HL-60/S4 treated with phorbol 12-myristate 13-acetate at 8.2 ng/mL for 4 days and 3 days (cell line): ENCODE measurements around the gene CXCL11.
"Not testable (repeated sequence)": the region's sequence is repeated elsewhere in the genome, so short reads cannot be mapped to it uniquely, and the experiment has no call there.

Experiments used
- in situ Hi-C: fragments of 300-500 bp; cut with MboI; formaldehyde crosslinking; loops from 2 replicates; pipeline ENCODE4 v1.15.0; 2022; ENCODE audit warnings: low sequenced_read_pairs

The CXCL11 gene

DNA sequence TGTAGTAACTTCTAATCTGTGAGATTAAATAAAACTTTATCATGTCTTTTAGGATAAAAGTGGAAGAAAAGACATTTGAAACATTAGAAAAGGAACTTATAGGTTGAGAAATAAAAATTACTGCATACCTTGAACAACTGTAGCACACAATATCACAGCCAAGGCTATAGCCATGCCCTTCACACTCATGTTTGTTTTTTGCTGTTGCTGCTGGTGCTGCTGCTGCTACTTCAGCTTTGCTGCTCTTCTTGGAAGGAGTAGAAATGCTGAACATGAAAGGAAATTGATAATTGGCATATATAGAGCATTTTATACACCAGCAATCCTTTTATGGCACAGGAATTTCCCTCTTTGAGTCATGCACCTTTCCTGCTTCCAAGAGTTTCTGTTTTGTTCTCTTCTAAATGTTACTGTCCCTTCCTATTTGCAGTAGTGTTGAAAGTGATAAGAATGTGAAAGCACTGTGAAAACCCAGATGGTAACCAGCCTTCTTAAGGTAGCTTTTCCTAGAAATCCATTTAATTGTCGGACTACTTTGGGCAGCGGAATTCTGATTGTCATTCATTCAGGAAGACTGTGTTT is at the start of gene CXCL11:
Gene CXCL11, minus strand, starts transcription at position 272 of the 582 bp plus-strand sequence. Its CDS starts 83 bp downstream, at position 189.
- in situ Hi-C loops = no loop called here

DNA sequence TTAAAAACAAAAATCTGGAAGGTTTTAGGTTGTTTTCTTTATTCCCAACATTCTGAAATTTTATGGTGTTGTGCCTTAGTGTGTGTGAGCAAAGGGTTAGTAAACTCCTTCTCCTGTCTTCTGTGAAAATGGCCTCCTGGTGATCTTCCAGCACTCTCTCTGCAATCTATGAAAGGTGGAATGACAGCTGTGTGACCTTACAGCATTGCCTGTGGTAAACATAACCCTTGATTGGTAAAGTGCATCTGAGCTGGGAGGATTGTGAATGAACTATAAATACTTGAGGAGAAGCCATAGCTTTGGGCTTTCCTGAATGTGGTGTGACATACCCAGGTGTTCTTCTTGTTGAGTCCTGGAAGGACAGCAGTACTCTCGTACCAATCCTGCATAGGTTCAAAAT is 48.7 kb upstream of the CXCL11 start:
- in situ Hi-C loops = no loop called here

DNA sequence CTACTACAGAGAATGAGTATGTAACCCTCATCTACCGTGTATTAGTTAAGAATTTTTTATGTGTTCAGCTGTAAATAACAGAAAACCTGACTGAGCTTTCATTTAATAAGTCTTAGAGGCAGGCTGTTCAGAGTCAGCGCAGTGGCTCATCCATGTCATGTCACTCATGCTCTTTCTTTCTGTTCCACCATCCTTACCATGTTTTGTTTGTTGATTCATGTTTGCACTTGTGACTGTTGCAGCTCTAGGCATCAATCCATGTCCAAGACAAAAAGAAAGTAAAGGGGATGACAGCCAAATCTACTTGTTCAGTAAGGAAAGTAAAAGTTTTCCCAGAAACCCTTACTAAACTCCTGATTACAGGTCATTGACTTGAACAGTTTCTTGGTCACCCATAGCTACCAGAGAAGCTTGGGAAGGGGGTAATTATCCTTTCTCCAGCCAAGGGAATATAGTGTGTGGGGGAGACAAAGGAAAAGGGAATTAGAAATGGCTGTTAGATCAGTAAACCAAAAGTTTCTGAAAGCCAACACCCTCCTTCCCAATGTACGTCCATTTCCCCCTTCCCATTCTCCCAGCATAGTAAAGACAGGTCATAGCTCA is 47.6 kb upstream of the CXCL11 start:
- in situ Hi-C loops = no loop called here

DNA sequence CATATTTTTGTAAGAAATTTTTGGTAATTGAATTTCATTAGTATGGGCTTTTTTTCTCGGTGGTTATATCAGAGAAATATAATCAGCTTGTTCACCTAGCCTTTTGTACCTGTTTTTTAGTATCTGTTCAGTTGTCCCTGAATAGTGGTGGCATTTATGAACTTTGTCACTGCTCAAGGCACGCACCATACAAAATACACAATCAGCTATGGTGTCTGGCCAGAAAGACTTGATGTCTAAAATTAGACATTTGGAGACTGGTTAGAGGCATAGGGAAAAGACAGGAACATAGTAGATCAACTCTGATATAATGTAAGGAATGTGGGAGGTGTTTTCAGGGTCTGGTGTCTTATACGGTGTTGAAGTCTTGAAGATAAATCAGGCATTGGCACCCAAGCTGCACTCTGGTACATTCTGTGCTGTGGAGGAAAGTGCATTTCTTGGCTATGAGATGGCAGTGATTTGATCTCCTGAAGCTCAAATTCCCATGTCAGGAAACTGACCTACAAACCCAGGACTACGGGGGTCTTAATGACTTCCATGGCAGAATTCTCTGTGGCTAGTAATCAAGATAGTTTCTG is 42.3 kb upstream of the CXCL11 start:
- in situ Hi-C loops = no loop called here

DNA sequence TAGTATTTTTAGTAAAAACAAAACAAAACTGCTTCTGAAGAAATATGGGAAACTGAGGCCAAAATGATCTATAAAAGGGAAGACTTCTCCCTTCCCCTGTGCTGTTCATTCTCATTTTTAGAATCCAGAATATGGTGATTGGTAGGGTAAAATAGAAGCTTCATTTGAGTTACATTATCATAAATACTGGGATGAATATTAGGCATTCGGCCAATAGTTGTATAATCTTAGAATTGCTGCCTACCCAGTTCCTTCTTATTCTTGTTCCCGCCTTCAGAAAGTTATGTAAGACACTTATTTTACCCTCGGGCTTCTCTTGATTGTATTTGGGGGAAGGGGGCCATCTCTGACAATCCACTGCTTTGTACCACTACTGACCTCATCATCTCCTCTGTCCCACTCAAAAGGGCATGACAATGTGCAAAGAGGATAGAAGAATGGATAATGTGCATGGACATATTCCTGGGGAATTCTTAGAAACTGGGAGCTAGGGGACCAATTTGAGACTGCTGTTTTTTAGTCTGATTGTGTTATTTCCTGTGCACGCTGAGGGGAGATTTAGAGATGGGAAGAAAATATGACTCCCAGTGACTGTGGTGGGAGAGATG is 39.2 kb upstream of the CXCL11 start:
- in situ Hi-C loops = no loop called here

DNA sequence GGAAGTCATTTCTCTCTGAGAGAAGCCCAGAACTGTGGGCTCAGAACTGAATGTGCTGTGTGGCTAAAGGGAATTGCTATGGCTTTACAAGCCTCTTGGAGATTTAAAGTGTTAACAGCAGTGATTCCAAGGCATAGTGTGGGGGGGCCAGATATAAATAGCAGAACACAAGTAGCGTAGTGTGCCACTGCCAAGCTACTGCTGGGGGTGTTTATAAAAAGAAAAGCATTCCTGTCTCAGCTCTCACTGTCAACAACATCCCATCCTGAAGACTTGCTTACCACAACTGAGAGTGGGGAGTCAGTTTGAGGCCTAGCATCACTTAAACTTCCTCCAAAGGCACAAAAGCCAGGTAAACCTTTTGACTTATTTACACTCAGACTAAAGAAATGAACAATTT is 38.6 kb upstream of the CXCL11 start, which contains the start of gene ART3:
Gene ART3, plus strand, starts transcription at position 242 of the 400 bp plus-strand sequence. CDS start 1,181 bp downstream, outside the sequence.
- in situ Hi-C loops = no loop called here

DNA sequence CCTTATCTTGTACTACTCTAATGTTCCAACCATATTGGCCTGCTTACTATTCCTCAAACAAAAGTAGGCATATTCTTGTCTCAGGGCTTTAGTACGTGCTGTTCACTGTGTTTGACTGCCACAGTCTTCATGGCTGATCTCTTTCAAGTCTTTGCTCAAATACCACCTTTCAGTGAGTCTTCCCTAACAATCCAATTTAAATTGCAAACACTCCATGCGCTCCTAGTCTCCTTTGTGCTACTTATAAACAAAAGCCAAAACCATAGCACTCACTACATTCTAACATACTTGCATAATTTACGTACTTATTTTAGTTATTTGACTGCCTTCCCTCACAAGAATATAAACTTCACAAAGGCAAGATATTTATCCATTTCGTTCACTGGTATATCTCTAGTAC is 36.9 kb upstream of the CXCL11 start:
- in situ Hi-C loops = no loop called here

DNA sequence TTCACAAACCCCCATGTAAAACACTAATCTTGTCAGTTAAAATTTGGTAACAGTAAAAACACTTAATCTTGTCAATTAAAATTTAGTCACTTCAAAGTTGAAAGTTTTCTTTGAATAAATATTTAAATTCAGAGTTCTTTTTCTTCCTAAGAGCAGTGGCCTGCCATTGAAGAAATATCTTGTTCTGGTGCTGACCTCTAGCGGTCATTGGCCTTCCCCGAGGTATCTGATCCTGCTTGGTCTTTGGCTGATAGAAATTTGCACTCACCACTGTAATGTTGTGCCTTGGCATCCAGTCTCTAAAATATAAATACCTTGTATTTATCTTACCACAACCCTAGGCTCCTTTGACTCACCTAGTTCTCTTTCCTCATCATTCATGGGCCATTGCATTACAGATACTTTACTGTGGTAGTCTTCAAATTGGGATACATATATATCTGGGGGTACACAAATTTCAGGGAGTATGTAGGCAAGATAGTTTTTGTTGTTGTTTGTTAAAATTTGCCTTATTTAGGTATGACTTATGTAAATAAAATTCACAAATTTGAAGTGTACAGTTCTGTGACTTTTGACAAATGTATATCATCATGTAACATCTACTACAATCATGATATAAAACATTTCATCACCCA is 31.9 kb upstream of the CXCL11 start:
- in situ Hi-C loops = no loop called here

DNA sequence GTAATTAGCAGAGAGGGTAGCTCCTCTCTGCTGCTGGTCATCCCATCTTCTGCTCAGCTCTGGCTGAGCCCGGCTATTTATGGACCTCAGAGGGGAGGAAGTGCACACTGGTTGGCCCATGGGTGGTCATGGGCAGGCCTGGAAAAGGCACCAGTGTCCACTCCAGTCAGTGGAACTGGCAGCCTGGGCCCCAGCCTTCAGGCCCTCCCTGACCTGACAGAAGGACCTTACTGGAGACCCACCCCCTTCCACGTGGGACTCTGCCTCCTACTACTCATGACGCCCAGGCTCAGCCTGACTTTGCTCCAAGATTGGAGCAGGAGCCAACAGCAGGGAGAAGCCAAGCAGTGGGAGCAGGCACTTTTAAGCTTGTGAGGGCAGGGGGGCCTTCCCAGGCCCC is 30.7 kb upstream of the CXCL11 start:
- in situ Hi-C loops = no loop called here

DNA sequence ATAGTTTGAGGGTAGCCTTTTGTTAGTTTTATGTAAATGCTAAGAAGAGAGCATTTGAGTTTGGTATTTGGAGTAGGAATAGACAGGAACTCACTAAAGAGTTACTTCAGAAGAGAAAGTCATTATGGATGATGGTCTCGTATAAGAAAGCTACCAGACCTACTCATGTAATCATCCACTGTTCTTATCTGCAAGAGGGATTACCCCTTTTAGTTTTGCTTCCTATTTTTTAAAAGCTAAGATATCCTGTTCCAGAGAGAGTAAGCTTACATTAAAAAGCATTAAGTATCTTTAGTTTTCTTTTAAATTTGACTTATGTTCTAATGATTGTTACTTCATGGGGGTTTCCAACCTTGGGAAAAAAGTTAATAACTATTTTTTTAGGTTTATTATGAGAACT is 26.1 kb upstream of the CXCL11 start:
- in situ Hi-C loops = no loop called here

DNA sequence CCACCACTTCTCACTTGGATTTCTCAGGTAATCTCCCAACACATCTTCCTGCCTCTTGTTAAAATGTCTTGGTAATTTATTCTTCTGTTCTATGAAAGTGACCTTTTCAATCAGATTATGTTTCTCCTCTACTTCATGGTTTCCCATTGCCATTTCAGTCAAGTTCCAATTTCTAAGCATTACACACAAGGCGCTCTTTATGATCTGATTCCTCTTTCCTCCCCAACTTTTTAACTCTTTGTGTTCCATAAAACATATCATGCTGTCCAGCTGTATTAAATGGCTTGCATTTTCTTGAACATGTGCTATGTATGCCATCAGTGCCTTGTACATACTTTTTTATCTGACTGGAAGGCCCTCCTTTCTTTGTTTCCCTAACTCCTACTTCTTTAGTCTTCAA is 25.6 kb upstream of the CXCL11 start:
- in situ Hi-C loops = no loop called here

DNA sequence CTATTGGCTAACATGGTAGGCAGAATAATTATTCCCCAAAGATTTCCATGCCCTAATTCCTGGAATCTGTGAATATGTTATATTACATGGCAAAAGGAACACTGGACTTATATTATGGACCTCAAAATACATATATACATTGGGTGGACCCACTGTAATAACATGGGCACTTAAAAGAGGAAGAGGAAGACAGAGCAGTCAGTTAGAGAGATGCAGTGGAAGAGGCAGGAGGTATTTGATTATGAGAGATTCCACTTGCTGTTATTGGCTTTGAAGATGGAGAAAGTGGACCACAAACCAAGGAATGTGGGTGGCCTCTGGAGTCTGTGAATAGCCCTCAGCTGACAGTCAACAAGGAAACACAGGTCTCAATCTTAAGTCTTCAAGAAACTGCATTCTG is 24.6 kb upstream of the CXCL11 start:
- in situ Hi-C loops = no loop called here

DNA sequence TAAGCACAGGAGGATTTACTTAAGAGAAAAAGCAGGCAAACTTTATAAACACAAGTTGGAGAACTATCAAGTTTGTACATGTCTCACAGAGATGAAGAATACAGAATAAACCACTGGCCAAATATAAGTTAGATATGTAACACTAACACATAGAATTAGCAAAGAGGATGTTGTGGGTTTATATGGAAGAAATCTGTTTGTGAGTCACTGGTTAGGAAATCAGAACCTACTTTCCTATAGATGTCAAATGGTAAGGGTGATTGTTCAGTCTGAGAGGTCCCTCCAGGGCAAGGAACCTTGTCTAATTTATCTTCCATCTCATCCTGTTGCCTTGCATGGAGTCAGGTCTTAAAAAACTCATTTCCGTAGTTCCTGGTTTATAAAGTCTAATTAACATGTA is 23.9 kb upstream of the CXCL11 start:
- in situ Hi-C loops = no loop called here

DNA sequence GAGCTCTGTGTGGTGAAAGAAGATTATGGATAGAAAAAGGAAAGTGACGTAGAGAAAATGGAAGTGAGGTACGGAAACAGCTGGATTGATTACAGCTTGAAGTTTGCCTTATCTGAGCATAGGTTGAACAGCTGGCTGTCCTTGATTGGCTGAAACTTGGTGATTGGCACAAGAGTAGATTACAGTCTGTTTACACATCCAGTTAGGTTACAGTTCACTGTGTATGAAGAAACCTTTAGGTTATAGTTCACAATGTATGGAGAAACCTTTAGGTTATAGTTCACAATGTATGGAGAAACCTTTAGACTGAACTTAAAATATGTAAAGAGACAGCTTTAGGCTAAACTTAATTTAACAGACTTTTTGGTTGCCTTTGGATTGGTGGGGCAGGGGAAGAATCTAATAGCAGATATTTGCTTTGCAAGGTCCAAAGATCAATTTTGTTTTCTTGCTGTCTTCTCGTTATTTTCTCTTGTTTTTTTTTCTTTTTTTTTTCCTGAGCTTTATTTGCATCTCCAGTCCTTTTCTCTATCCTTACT is 23.1 kb upstream of the CXCL11 start:
- in situ Hi-C loops = no loop called here

DNA sequence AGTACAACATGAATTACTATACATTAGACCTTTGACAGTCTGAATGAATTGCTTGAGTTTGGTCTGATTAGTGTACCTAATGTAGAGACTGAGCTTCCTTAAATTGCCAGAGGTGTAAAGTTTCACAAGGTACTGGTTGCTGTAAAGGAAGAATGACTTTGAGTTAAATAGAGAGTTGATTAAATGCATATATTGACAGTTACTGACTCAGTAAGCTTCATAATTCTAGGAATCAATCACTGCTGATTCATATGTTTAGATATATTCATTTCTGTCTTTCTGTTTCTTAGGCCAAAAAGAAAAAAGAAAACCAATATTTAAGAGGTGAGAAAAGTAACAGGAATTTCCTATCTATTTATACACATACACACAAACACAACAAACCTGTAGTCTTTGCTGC is 22.4 kb upstream of the CXCL11 start:
- in situ Hi-C loops = no loop called here

DNA sequence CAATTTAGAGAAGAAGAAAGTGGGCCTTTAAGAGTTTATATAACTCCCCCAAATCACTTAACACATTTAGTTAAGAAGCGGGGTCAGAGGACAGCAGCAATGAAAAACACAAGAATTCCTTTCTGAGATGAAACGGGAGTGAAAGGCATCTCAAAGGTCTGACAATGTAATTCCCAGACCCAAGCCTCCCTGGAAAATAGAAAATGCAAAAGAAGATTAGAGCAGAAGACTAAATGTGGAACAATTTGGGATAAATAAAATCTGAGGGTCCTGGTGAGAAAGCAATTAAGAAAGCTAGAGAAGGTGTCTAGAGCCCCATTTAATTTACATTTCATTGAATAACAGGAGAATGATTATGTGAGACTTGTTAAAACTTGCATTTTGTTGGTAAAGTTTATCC is 19.6 kb upstream of the CXCL11 start:
- in situ Hi-C loops = no loop called here

DNA sequence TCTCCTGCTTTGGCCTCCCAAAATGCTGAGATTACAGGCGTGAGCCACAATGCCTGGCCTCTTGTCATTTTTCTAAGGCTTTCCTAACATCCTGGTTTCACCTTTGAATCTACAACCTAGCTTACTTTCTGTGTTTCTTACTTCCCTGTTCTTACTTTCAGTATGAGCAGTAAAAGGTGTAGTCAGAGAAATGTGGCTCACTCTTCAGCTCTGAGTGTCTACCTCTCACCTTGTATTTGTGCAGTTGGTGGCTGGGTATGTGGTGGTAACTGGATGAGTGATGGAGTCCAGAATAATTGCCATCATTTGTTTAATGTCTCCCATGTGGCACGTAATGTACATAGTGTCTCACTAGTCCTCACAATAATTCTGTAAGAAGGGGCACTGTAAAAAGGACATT is 19.1 kb upstream of the CXCL11 start:
- in situ Hi-C loops = no loop called here

DNA sequence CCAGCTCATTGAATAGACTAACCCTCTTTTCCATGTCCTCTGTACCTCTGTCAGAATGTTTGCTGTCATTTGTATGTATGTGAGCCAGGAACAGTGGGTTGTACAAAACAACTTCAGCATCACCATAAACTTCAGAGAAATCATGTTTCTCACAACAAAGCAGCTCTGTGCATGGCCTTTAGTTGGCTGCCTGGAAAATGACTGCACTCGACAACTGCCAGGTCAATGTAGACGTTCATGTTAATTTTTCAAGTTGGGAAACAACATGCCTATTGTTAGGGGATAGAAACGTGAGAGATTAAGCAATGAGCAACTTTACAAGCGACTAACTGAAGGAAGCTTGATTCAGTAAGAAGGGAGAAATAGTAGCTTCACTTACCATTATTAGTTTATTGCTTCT is 17.9 kb upstream of the CXCL11 start:
- in situ Hi-C loops = no loop called here

DNA sequence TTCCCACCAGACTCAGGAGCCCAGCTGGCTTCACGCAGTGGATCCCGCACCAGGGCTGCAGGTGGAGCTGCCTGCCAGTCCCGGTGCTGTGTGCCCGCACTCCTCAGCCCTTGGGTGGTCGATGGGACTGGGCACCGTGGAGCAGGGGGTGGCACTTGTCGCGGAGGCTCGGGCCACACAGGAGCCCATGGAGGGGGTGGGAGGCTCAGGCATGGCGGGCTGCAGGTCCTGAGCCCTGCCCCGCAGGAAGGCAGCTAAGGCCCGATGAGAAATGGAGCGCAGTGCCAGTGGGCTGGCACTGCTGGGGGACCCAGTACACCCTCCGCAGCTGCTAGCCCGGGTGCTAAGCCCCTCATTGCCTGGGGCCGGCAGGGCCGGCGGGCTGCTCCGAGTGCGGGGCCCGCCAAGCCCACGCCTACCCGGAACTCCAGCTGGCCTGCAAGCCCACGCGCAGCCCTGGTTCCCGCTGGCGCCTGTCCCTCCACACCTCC is 14.7 kb upstream of the CXCL11 start:
- in situ Hi-C loops = not testable (repeated sequence)

DNA sequence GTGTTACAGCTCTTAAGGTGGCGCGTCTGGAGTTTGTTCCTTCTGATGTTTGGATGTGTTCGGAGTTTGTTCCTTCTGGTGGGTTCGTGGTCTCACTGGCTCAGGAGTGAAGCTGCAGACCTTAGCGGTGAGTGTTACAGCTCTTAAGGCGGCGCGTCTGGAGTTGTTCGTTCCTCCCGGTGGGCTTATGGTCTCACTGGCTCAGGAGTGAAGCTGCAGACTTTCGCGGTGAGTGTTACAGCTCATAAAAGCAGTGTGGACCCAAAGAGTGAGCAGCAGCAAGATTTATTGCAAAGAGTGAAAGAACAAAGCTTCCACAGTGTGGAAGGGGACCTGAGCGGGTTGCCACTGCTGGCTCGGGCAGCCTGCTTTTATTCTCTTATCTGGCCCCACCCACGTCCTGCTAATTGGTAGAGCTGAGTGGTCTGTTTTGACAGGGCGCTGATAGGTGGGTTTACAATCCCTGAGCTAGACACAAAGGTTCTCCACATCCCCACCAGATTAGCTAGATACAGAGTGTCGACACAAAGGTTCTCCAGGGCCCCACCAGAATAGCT is 14.1 kb upstream of the CXCL11 start:
- in situ Hi-C loops = not testable (repeated sequence)

DNA sequence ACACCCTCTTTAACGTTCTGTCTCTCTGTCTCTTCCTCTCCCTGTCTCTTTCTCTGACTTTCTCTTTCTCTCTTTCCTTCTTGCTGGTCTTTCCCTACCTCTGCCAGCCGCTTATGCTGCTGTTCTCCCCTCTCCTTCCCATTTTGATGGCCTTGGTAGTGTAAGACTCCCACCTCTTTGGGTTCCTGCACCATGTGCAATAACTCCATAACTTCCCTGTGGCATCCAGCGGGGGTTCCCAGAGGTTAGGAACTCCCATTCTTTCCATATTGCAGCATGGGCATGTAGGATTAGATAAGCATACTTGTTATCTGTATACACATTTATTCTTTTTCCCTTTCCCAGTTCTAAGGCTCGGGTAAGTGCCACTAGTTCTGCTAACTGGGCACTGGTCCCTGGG is 8.8 kb upstream of the CXCL11 start:
- in situ Hi-C loops = not testable (repeated sequence)
